IMR-90 (cell line): Measurements from ENCODE around the gene NR4A3. TPM values are rescaled to one million over a fixed set of nuclear protein-coding genes. Genes with fewer than 3 reads are reported as not detected.

Source experiments
- ATAC-seq: fragments of 200-7000 bp; cut with Tn5 transposase; 2 replicates; pipeline ENCODE4 v1.9.1; 2020; ENCODE audit warnings: low read depth, mild to moderate bottlenecking, moderate library complexity
- BruUV-seq: library from RNA; stranded (reverse); fragments of 400-500 nt; replicated peaks from 2 replicates; lab custom pipeline; 2021; lab: Mats Ljungman, UMichigan
- CTCF ChIA-PET: fragments of 300-600 bp; formaldehyde crosslinking; extraction: SDS; loops from one replicate; lab custom pipeline; 2021; ENCODE audit warnings: antibody characterized with exemption; lab: Yijun Ruan, JAX
- POLR2A ChIA-PET: fragments of 300-600 bp; sonication (Branson Sonifier 250); formaldehyde crosslinking; loops from one replicate; lab custom pipeline; 2022; ENCODE audit warnings: antibody characterized with exemption; ENCODE audit not compliant: unreplicated experiment; lab: Charles Lee
- DNase-seq: peaks from one replicate; pipeline ENCODE4 v3.0.0; 2013
- H2AFZ ChIP-seq: replicated peaks from 2 replicates; pipeline ENCODE3; 2013; ENCODE audit warnings: low read length, mild to moderate bottlenecking; ENCODE audit not compliant: poor library complexity
- H2AK5ac ChIP-seq: 2 replicates; pipeline ENCODE4 v1.6.1; 2013; ENCODE audit warnings: low read depth, low read length, inconsistent platforms
- H2AK9ac ChIP-seq: replicated peaks from 2 replicates; pipeline ENCODE3; 2013; ENCODE audit warnings: mild to moderate bottlenecking, low read depth, low read length, moderate library complexity; ENCODE audit not compliant: poor library complexity
- H2BK120ac ChIP-seq: 2 replicates; pipeline ENCODE4 v1.6.1; 2013; ENCODE audit warnings: low read depth, low read length, inconsistent platforms
- H2BK15ac ChIP-seq: 3 replicates; pipeline ENCODE4 v1.6.1; 2013; ENCODE audit warnings: low read depth, low read length, inconsistent platforms
- H2BK20ac ChIP-seq: 2 replicates; pipeline ENCODE4 v1.6.1; 2013; ENCODE audit warnings: low read depth, mild to moderate bottlenecking, inconsistent platforms, low read length, moderate library complexity
- H2BK5ac ChIP-seq: 2 replicates; pipeline ENCODE4 v1.6.1; 2013; ENCODE audit warnings: mild to moderate bottlenecking, low read depth, low read length, inconsistent platforms; ENCODE audit not compliant: poor library complexity, severe bottlenecking
- H3K14ac ChIP-seq: replicated peaks from 2 replicates; pipeline ENCODE4 v1.6.1; 2013; ENCODE audit warnings: low read depth, low read length, inconsistent platforms
- H3K18ac ChIP-seq: 2 replicates; pipeline ENCODE4 v1.6.1; 2013; ENCODE audit warnings: low read depth, low read length, control low read depth
- H3K23ac ChIP-seq: 2 replicates; pipeline ENCODE4 v1.6.1; 2013; ENCODE audit warnings: low read depth, low read length, inconsistent platforms
- H3K27ac ChIP-seq: 2 replicates; pipeline ENCODE4 v1.5.1; 2013; ENCODE audit warnings: mild to moderate bottlenecking, control low read depth, low read length; ENCODE audit not compliant: insufficient read depth
- H3K27me3 ChIP-seq: 2 replicates; pipeline ENCODE4 v1.6.1; 2013; ENCODE audit warnings: low read length; ENCODE audit not compliant: control insufficient read depth, insufficient read depth
- H3K36me3 ChIP-seq: 2 replicates; pipeline ENCODE4 v1.6.1; 2013; ENCODE audit warnings: low read length, mixed read lengths; ENCODE audit not compliant: control insufficient read depth, insufficient read depth
- H3K4ac ChIP-seq: 2 replicates; pipeline ENCODE4 v1.6.1; 2013; ENCODE audit warnings: low read depth, low read length, inconsistent platforms
- H3K4me1 ChIP-seq: 2 replicates; pipeline ENCODE4 v1.6.1; 2013; ENCODE audit warnings: low read length, mixed read lengths; ENCODE audit not compliant: control insufficient read depth, insufficient read depth
- H3K4me2 ChIP-seq: 2 replicates; pipeline ENCODE4 v1.6.1; 2013; ENCODE audit warnings: low read depth, mild to moderate bottlenecking, control low read depth, low read length, moderate library complexity
- H3K4me3 ChIP-seq: 2 replicates; pipeline ENCODE4 v1.5.1; 2013; ENCODE audit warnings: low read depth, mild to moderate bottlenecking, control low read depth, low read length, moderate library complexity; ENCODE audit not compliant: insufficient read depth
- H3K56ac ChIP-seq: 2 replicates; pipeline ENCODE4 v1.6.1; 2013; ENCODE audit warnings: low read length, inconsistent platforms; ENCODE audit not compliant: insufficient read depth; ENCODE audit errors: extremely low read depth
- H3K79me1 ChIP-seq, 2 experiments: 2 replicates each; pipeline ENCODE4 v1.6.1; 2013; ENCODE audit warnings: low read length in 2 of 2, inconsistent platforms in 1 of 2, low read depth in 1 of 2
- H3K9ac ChIP-seq: 2 replicates; pipeline ENCODE4 v1.6.1; 2013; ENCODE audit warnings: low read depth, low read length, control low read depth
- H3K9me1 ChIP-seq: 2 replicates; pipeline ENCODE4 v1.6.1; 2013; ENCODE audit warnings: low read length, inconsistent platforms; ENCODE audit not compliant: insufficient read depth
- H3K9me3 ChIP-seq: 2 replicates; pipeline ENCODE4 v1.6.1; 2013; ENCODE audit warnings: low read length; ENCODE audit not compliant: control insufficient read depth, insufficient read depth
- H4K20me1 ChIP-seq: 2 replicates; pipeline ENCODE4 v1.6.1; 2013; ENCODE audit warnings: low read length, inconsistent platforms; ENCODE audit not compliant: insufficient read depth
- H4K5ac ChIP-seq: 2 replicates; pipeline ENCODE4 v1.6.1; 2013; ENCODE audit warnings: mild to moderate bottlenecking, low read depth, low read length, control low read depth
- H4K8ac ChIP-seq, 2 experiments: 2 replicates each; pipeline ENCODE4 v1.6.1; 2013; ENCODE audit warnings: low read depth in 2 of 2, low read length in 2 of 2, control low read depth in 1 of 2, inconsistent platforms in 1 of 2
- H4K91ac ChIP-seq: 2 replicates; pipeline ENCODE4 v1.6.1; 2013; ENCODE audit warnings: low read depth, low read length, inconsistent platforms; ENCODE audit not compliant: insufficient read depth
- BHLHE40 ChIP-seq: fragments of 150-350 bp; IDR thresholded peaks from 2 replicates; pipeline ENCODE4 v1.6.1; 2016; ENCODE audit warnings: mild to moderate bottlenecking, low read depth, low read length
- MAFK ChIP-seq: IDR thresholded peaks from 2 replicates; pipeline ENCODE4 v1.6.1; 2012; ENCODE audit warnings: low read depth, low read length, improper control_type of control experiment
- RAD21 ChIP-seq: IDR thresholded peaks from 2 replicates; pipeline ENCODE4 v1.6.1; 2012; ENCODE audit warnings: low read length, improper control_type of control experiment
- WGBS, 2 experiments: methylation state at CpG; one replicate each; pipeline versions ENCODE4 v1.1.5 to v1.1.7; 2013; ENCODE audit warnings: missing lambda C conversion rate in 2 of 2; ENCODE audit not compliant: insufficient read length in 1 of 2; ENCODE audit errors: extremely low coverage in 2 of 2; 5-methylcytosine and 5-hydroxymethylcytosine counted together
- dilution Hi-C: fragments of 300-500 bp; cut with HindIII; formaldehyde crosslinking; loops from one replicate; pipeline ENCODE4 v1.14.3; 2018; ENCODE audit warnings: low sequenced_read_pairs; ENCODE audit not compliant: unreplicated experiment
- in situ Hi-C: fragments of 300-500 bp; cut with MboI; formaldehyde crosslinking; loops from 3 replicates; pipeline ENCODE4 v1.14.3; 2019; ENCODE audit warnings: low sequenced_read_pairs, inconsistent platforms, mixed read lengths
- intact Hi-C: fragments of 100-400 bp; cut with micrococcal nuclease; formaldehyde crosslinking; loops from 2 replicates; pipeline ENCODE4 v1.10.0; 2022
- polyA plus RNA-seq, 3 experiments: library from polyadenylated mRNA; depleted of rRNA; stranded (reverse); fragments of >200 nt; gene quantifications; 2 replicates each; pipeline ENCODE4 v1.2.3, GENCODE V29; 2012; ENCODE audit warnings: low replicate concordance in 1 of 3
- total RNA-seq: library from RNA; depleted of rRNA; stranded (reverse); fragments of >200 nt; gene quantifications from 2 replicates; pipeline ENCODE4 v1.2.3, GENCODE V29; 2012
- TF ChIP-seq, protein P1 (sequence below): conservative IDR thresholded peaks from 2 replicates; pipeline ENCODE4 v1.5.1; 2012; ENCODE audit warnings: mild to moderate bottlenecking, low read depth, low read length, improper control_type of control experiment
- TF ChIP-seq, protein P2 (sequence below): fragments of 150-350 bp; IDR thresholded peaks from 2 replicates; pipeline ENCODE4 v1.6.1; 2016; ENCODE audit warnings: low read depth, mild to moderate bottlenecking, low read length, moderate library complexity, borderline replicate concordance

NR4A3 gene
- total and polyA plus RNA-seq, 2 of the 4 experiments (the other 2 are of a cell fraction) = 0.27 to 0.54 TPM

DNA sequence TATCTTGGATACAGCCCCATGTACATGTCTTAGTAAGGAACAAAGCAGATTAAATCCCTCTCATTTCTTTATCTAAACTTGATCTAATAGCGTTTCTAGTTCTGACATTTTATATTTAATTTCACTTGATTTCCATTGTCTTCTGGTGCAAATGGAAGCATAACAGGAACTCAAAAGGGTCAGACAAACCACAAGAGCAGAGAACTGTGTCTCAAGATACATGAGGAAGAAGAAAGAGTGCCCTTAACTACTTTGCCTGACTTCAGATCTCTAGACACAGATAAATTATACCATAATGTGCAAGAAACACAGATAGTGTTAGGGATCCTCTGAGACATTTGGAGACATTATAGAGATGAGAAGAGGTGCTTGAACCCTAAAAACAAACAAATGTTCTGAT, 64.1 kb downstream of the NR4A3 start:
- H3K4me3 ChIP-seq = no peak overlapping the region
- H3K56ac ChIP-seq = no peak overlapping the region
- H3K23ac ChIP-seq = no peak overlapping the region
- intact Hi-C loops = no loop called here
- DNase-seq (no peak), ATAC-seq (no peak)
- no peak overlapping the region for H2AK9ac ChIP-seq
- no peak overlapping the region for H2AK5ac ChIP-seq
- no peaks in the 10 kb centered on the region for H3K4me1 ChIP-seq
- no peak overlapping the region for H2BK15ac ChIP-seq
- peaks cover 15% of the 10 kb centered on the region for H3K27me3 ChIP-seq
- no CpG with 5 or more reads among the region's 1 CpG for WGBS, 2 experiments
- no peak overlapping the region for H3K27ac ChIP-seq
- ChIA-PET CTCF (interaction anchor here (0.6 kb wide), 2 partner anchors 22 to 67 kb away, joined by 3 to 4 read pairs; no protein-coding TSS in a partner anchor), POLR2A (no interaction called here)
- no peak overlapping the region for H3K9ac ChIP-seq
- H4K20me1 ChIP-seq = no peaks in the 10 kb centered on the region
- in situ Hi-C loops = no loop called here
- no peak overlapping the region for H3K14ac ChIP-seq
- H2BK120ac ChIP-seq = no peak overlapping the region
- no peaks in the 10 kb centered on the region for H3K36me3 ChIP-seq
- no peaks in the 10 kb centered on the region for H3K9me3 ChIP-seq
- dilution Hi-C loops = no loop called here
- H3K18ac ChIP-seq = no peak overlapping the region
- TF ChIP-seq, protein P1, sequence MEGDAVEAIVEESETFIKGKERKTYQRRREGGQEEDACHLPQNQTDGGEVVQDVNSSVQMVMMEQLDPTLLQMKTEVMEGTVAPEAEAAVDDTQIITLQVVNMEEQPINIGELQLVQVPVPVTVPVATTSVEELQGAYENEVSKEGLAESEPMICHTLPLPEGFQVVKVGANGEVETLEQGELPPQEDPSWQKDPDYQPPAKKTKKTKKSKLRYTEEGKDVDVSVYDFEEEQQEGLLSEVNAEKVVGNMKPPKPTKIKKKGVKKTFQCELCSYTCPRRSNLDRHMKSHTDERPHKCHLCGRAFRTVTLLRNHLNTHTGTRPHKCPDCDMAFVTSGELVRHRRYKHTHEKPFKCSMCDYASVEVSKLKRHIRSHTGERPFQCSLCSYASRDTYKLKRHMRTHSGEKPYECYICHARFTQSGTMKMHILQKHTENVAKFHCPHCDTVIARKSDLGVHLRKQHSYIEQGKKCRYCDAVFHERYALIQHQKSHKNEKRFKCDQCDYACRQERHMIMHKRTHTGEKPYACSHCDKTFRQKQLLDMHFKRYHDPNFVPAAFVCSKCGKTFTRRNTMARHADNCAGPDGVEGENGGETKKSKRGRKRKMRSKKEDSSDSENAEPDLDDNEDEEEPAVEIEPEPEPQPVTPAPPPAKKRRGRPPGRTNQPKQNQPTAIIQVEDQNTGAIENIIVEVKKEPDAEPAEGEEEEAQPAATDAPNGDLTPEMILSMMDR = no peak
- TF ChIP-seq RAD21 (no peak), BHLHE40 (no peak), MAFK (no peak)
- TF ChIP-seq, protein P2, sequence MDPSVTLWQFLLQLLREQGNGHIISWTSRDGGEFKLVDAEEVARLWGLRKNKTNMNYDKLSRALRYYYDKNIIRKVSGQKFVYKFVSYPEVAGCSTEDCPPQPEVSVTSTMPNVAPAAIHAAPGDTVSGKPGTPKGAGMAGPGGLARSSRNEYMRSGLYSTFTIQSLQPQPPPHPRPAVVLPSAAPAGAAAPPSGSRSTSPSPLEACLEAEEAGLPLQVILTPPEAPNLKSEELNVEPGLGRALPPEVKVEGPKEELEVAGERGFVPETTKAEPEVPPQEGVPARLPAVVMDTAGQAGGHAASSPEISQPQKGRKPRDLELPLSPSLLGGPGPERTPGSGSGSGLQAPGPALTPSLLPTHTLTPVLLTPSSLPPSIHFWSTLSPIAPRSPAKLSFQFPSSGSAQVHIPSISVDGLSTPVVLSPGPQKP = no peak
- H2BK20ac ChIP-seq = no peak overlapping the region
- H3K4ac ChIP-seq = no peak overlapping the region
- no peak overlapping the region for H2BK5ac ChIP-seq
- H3K4me2 ChIP-seq = no peak overlapping the region
- H4K5ac ChIP-seq = no peak overlapping the region
- no peaks in the 10 kb centered on the region for H3K79me1 ChIP-seq
- no peaks in the 10 kb centered on the region for H3K9me1 ChIP-seq
- BruUV-seq = no TSS peak
- no peak overlapping the region for H2AFZ ChIP-seq
- H4K91ac ChIP-seq = no peak overlapping the region
- no peak overlapping the region for H4K8ac ChIP-seq
